Stimulated activated CD4-positive, alpha-beta T cell treated with anti-CD3 and anti-CD28 coated beads, Interleukin-1b, Interleukin-23, amount 100 ng/mL, for 48 hours (primary cell): ENCODE results near the gene LASP1.
A peak's percentile ranks its signal among the peaks of the same experiment; 100 is the strongest.
"Not testable (repeated sequence)": the region's sequence is repeated elsewhere in the genome, so short reads cannot be mapped to it uniquely, and the experiment has no call there.

Experiments
- DNase-seq: peaks from one replicate; pipeline ENCODE4 v3.0.0-alpha.2; 2020

Gene LASP1

DNA sequence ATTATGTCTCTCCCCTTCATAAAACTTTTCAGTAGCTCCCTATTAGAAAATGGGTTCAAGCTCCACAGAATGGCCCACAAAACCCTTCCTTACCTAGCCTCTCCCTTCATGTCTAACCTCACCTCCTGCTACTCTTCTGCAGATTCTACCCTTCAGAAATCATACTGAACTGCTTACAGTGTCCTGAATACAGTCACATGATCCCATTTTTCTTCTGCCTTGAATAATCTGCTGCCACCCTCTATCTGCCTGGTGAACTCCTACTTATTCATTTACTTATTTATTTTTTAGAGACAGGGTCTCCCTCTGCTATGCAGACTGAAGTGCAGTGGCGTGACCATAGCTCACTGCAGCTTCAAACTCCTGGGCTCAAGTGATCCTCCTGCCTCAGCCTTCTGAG, 70.5 kb downstream of the LASP1 start:
- no peak for DNase-seq

DNA sequence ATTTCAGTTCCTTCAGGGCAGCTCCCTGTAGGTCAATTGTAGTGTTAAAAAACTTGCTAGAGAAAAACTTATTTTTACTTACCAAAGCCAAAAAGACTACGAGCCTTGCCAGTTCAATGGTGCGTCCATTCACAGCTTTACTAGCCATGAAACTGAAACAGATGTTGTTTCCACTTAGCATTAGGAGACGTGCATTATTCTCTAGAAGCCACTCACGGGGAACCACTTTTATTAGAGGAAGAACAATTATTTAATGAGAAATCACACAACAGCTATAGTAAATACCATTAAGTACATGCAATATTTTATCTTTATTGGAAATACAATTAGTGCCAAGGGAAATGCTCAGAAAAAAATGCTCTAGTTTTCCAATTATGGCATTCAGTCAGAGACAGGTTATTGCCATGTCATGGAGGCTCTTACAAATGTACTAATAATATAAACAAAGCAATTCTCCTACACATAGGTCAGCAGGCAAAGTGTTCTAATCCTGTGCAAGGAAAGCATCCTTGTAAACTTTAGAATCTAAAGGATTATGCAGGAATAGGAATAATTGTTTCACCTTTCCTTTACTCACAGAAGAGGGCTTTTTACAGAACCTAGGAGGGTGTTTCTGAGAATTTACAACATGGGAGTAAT, 73.0 kb downstream of the LASP1 start:
- no peak for DNase-seq

DNA sequence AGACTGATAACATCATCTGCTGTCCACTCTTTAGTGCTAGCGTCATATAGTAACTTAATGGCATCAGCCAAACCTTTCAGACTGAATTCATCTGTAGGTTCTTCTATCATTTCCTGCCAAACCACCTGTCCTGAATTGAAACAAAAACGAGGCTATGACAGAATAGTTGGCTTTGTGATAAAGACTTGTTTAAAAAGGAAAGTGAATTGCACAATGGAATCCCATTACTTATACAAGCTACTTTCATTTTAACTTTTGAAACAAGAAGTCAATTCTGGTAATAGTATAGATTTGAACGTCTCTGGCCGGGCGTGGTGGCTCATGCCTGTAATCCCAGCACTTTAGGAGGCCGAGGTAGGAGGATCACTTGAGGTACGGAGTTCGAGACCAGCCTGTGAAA, 73.7 kb downstream of the LASP1 start:
- DNase-seq, result peak; percentile 33

DNA sequence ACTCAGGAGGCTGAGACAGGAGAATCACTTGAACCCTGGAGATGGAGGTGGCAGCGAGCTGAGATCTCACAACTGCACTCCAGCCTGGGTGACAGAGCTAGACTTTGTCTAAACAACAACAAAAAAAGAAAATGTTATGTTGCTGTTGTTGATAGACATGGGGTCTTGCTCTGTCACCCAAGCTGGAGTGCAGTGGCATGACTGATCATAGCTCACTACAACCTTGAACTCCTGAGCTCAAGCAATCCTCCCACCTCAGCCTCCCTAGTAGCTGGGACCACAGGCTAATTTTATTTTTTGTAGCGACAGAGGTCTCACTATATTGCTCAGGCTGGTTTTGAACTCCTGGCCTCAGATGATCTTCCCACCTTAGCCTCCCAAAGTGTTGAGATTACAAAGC, 77.3 kb downstream of the LASP1 start:
- no peak for DNase-seq

DNA sequence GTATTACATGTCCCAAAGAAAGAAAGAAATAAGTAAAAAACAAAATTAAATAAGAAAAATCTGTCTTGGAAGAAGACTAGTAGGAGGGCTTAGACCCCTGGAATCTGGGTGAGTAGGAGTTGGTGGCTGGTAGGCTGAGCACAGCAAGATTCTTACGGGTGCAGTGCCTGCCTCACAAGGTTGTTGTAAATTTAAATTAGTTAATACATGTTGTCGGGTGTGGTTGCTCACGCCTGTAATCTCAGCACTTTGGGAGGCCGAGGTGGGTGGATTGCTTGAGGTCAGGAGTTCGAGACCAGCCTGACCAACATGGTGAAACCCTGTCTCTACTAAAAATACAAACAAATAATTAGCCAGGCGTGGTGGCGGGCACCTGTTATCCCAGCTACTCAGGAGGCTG, 83.9 kb downstream of the LASP1 start:
- not testable (repeated sequence) for DNase-seq

DNA sequence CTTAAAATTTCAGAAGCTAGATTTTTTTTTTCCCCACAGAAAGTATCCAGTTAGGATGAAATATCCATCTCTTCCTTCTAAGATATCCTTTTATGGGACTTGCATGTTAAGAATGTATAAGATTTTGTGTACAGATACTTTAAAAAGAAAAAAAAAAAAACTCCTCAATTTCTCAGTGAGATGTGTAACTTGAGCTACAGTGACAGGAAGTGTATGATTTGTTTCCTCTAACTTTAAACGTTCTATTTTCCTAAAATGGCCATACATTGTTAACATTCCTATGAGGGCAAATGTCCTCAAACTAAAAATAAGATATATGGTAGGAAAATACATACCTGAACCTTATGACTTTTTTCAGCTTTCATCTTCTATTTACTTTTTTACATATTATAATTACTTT, 88.5 kb downstream of the LASP1 start:
- DNase-seq, result no peak

DNA sequence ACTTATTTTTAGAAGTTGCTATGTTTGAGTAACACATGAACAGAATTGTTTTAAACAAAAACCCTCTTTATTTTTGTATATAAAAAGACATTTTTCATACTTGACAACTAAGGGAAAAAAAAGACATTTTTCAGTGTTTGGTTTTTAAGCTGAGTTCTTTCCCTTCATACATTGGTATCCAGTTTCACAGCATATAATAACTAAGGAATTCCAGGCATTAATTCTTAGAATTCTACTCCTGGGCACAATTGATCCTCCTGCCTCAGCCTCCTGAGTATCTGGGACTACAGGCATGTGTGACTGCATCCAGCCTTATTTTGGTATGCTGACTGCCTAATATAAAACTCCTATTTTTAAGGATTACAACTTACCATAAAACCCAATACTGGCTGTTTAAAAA, 88.9 kb downstream of the LASP1 start:
- no peak for DNase-seq

DNA sequence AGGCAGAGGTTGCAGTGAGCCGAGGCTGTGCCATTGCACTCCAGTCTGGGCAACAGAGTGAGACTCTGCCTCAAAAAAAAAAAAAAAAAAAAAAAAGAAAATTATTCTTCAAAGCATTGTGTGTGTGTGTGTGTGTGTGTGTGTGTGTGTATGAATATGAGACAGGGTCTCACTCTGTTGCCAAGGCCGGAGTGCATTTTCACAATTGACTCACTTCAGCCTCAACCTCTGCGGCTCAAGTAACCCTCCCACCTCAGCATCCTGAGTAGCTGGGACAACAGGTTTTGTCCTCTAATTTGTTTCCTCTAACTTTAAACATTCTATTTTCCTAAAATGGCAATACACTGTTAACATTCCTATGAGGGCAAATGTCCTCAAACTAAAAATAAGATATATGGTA, 89.7 kb downstream of the LASP1 start:
- no peak for DNase-seq

DNA sequence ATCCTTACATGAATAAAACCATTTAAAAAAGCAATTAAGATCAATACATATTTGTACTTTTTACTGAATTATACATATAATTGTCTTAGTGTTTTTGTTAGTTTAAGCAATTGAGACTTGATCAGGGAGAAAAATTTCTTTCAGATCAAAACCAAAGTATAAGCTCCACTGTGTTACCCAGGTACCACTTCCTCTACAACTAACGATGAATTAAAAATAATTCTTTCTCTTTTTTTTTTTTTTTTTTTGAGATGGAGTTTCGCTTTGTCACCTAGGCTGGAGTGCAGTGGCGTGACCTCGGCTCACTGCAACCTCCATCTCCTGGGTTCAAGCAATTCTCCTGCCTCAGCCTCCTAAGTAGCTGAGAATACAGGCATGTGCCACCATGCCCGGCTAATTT, 90.5 kb downstream of the LASP1 start:
- DNase-seq, result no peak

DNA sequence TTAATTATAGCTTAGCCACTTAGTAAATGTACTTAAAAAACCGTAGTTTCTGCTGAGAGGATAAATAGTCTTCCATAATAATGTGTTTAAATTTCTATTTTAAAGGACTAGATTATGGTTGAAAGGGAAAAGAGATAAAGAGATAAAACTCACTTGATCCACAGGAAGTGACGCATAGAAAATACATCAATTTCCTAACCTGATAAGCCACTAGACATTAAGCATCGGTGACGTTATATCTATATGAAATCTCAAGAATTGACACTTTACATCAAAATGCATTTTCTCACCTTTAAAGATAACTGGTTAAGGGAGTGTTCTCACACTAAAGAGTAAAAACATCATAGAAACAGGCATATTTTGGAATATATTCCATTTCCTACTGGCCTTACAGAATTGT, 91.6 kb downstream of the LASP1 start:
- no peak for DNase-seq

DNA sequence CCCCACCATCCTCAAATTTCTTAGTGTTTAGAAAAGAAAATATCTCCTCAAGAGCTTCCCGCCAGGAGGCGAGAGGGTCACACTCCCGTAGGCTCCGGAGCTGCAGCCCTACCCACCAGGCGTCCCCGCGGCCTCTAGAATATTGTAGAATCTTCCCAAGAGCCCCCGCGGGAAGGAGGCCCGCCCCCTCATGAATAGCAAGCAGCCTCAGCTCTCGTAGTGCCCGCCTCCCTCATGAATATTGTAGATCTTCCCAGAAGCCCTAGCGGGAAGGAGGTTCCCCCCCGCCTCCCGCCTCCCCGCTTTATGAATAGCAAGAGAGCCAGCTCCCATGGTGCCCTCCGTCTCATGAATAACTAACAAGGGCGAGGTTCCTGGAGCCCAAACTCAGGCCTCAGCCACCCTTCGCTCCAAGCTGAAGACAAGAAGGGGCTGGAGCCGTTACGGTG, 97.5 kb downstream of the LASP1 start, which contains the start of gene FBXO47:
FBXO47 (minus strand) TSS at position 114 of the 449 bp plus-strand sequence. CDS start 4,378 bp downstream, outside the sequence.
- DNase-seq, result peak; percentile 89

DNA sequence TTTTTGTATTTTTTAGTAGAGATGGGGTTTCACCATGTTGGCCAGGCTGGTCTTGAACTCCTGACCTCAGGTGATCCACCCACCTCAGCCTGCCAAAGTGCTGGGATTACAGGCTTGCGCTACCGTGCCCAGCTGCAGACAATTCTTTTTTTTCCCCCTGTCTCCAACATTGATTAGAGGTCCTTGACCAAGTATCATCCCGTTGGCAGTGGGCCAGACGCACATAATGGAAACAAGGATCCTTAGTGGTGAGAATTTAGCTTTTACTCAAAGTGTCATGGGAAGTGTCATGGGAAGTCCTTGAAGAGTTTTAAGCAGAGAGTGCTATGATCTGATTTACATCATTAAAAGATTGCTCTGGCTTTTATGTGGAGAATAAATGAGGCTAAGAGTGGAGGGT, 99.4 kb downstream of the LASP1 start:
- DNase-seq, result no peak

DNA sequence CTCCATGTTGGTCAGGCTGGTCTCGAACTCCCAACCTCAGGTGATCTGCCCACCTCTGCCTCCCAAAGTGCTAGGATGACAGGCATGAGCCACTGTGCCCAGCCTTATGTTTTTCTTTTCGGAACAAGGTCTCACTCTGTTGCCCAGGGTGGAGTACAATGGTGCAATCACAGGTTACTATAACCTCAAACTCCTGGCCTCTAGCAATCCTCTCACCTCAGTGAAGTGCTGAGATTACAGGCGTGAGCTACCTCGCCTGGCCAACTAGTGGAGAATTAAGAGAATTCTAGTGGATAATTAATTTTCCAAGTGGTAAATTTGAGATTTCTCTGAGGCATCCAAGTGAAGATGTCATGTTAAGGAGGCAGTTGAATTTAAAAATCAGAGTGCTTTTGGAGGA, 100.3 kb downstream of the LASP1 start:
- no peak for DNase-seq

DNA sequence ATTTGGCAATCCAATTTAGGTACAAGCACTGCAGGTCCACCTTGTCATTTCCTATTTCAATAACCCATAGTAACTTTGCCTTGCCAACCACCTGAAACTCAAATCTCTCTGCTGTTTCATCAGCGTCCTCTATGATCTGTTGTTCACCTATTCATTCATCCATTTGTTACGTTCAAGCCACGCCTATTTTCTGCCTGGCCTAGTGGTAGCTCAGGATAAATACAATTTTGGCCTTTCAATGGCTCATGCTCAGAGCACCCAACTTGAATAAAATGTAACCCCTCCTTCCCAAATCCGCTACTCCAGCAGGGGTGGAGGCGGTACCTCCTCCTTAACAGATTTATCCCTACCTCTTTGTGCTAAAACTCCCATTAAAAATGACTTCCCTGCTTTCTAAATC, 100.9 kb downstream of the LASP1 start:
- DNase-seq, result no peak
